Sigmoid colon (tissue), 7 donors: Measurements from ENCODE around the gene CFAP97D1. TPM values are rescaled to one million over a fixed set of nuclear protein-coding genes. Genes with fewer than 3 reads are reported as not detected.

ENCODE experiments used
- DNase-seq: peaks from one replicate; pipeline ENCODE4 v3.0.0-alpha.2; 2019
- H3K27ac ChIP-seq, 4 donors: fragments of 200-600 bp; sonication (generic); one replicate each; pipeline ENCODE4 v1.5.1; 2016 to 2019; ENCODE audit warnings: mild to moderate bottlenecking in 1 of 4
- H3K27me3 ChIP-seq, 3 donors: fragments of 200-600 bp; sonication (generic); one replicate each; pipeline ENCODE4 v1.5.1; 2019; ENCODE audit warnings: mild to moderate bottlenecking in 1 of 3
- H3K36me3 ChIP-seq, 4 donors: fragments of 200-600 bp; sonication (generic); one replicate each; pipeline ENCODE4 v1.5.1; 2016 to 2019
- H3K4me1 ChIP-seq, 4 donors: fragments of 200-600 bp; sonication (generic); one replicate each; pipeline ENCODE4 v1.5.1; 2017 to 2019
- H3K4me3 ChIP-seq, 4 donors: fragments of 200-600 bp; sonication (generic); one replicate each; pipeline ENCODE4 v1.5.1; 2017 to 2019; ENCODE audit warnings: mild to moderate bottlenecking in 2 of 4, moderate library complexity in 1 of 4
- H3K9me3 ChIP-seq, 4 donors: fragments of 200-600 bp in 3 of 4; sonication (generic) in 3 of 4; one replicate each; pipeline versions ENCODE4 v1.5.1 to v1.6.1; 2013 to 2019
- CTCF ChIP-seq, 4 experiments: fragments of 450-650 bp in 3 of 4; fragments of 200-600 bp in 1 of 4; IDR thresholded peaks; one replicate each; pipeline ENCODE4 v1.5.1; 2016 to 2019; ENCODE audit warnings: antibody characterized with exemption in 4 of 4, mild to moderate bottlenecking in 3 of 4, moderate library complexity in 2 of 4
- EP300 ChIP-seq, 4 donors: sonication (generic); formaldehyde crosslinking; IDR thresholded peaks; one replicate each; pipeline ENCODE4 v1.6.1; 2017; ENCODE audit warnings: antibody characterized with exemption in 4 of 4
- POLR2A ChIP-seq, 2 donors: fragments of 450-650 bp; IDR thresholded peaks; one replicate each; pipeline ENCODE4 v1.6.1; 2016; ENCODE audit warnings: antibody characterized with exemption in 2 of 2, mild to moderate bottlenecking in 2 of 2, moderate library complexity in 2 of 2
- POLR2AphosphoS5 ChIP-seq, 4 donors: sonication (generic); formaldehyde crosslinking; IDR thresholded peaks; one replicate each; pipeline ENCODE4 v1.6.1; 2017; ENCODE audit warnings: antibody characterized with exemption in 4 of 4
- WGBS, 2 donors: extraction: QIAGEN DNeasy Blood & Tissue Kit; methylation state at CpG; one replicate each; pipeline ENCODE4 v1.1.7; 2013; 5-methylcytosine and 5-hydroxymethylcytosine counted together
- intact Hi-C: fragments of 100-400 bp; cut with DNase I; formaldehyde crosslinking; loops from one replicate; pipeline ENCODE4 v1.15.1; 2023
- polyA plus RNA-seq, 3 donors: library from polyadenylated mRNA; stranded (reverse); fragments of 200-250 nt; gene quantifications; one replicate each; pipeline ENCODE4 v1.2.3, GENCODE V29; 2013
- total RNA-seq, 4 donors: library from RNA; depleted of rRNA; stranded (reverse); fragments of >200 nt; gene quantifications; one replicate each; pipeline ENCODE4 v1.1.0, GENCODE V29; 2016
- donor health status: healthy with polysubstance abuse.
- donor health status: Bipolar disorder and iron deficiency.
- donor health status: healthy.

CFAP97D1 gene
- total RNA-seq (not detected), polyA plus RNA-seq (not detected)

GRCh38 chr17:43780135-43780534 lies at the start of gene CFAP97D1:
Gene CFAP97D1, plus strand, starts transcription at chr17:43780435. Its CDS starts 28 bp downstream, at chr17:43780463.
- WGBS, 2 donors = 55 to 62% methylated on average over 7 of the region's 7 CpGs

DNA sequence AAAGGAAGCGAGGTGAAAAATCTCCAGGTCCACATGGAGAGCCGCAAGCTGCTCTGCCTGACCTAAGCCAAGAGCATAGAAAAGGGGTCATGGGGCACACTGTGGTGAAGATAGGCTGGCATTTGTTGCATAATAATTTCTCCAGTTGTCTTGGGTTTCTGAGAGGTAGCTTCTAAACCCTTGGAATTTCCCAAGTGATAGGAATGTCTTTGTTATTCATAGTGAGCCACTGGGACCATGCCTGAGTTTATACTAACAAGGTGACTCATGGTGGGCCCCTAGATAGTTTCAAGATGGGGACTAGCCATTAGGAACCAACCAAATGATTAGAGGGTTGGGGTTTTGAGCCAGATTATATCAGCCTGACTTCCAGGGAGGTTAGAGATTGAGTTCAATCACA lies 47.3 kb upstream of the CFAP97D1 start:
- Histone ChIP-seq H3K4me1 (no peaks in the 10 kb centered on the region), H3K27me3 (no peaks in the 10 kb centered on the region), H3K4me3 (no peak overlapping the region), H3K27ac (no peak overlapping the region), H3K36me3 (no peaks in the 10 kb centered on the region), H3K9me3 (no peaks in the 10 kb centered on the region)
- 94 to 98% methylated on average over 2 of the region's 2 CpGs for WGBS, 2 donors
- intact Hi-C loops = no loop called here
- TF ChIP-seq POLR2A (IDR thresholded peaks at IDR 0.05) (no peak), CTCF (IDR thresholded peaks at IDR 0.05) (no peak), POLR2AphosphoS5 (IDR thresholded peaks at IDR 0.05) (no peak), EP300 (IDR thresholded peaks at IDR 0.05) (no peak)
- DNase-seq = no peak

More at GRCh38 chr17:43780135-43780534, at the start of gene CFAP97D1:
- DNase-seq = no peak
- Histone ChIP-seq H3K27ac (peak within 1 kb of the TSS; percentile 97 to 100 (median 100)), H3K9me3 (no peaks in the 10 kb centered on the region), H3K4me1 (peaks cover 0 to 35% (median 31%) of the 10 kb centered on the region in 4 donors), H3K27me3 (peaks cover 0 to 7% (median 0%) of the 10 kb centered on the region in 3 donors), H3K36me3 (peaks cover 0 to 4% (median 0%) of the 10 kb centered on the region in 4 donors), H3K4me3 (peak within 1 kb of the TSS; percentile 74 to 100 (median 82))
- TF ChIP-seq POLR2AphosphoS5 (IDR thresholded peaks at IDR 0.05) (no peak), EP300 (IDR thresholded peaks at IDR 0.05) (no peak), POLR2A (IDR thresholded peaks at IDR 0.05) (no peak), CTCF (IDR thresholded peaks at IDR 0.05) (no peak)
- intact Hi-C loops = no loop called here

- WGBS, 2 donors = 89 to 90% methylated on average over 1 of the region's 1 CpG
- H3K4me3 ChIP-seq = no peak overlapping the region
- intact Hi-C loops = no loop called here
- no peaks in the 10 kb centered on the region for H3K4me1 ChIP-seq
- TF ChIP-seq POLR2AphosphoS5 (IDR thresholded peaks at IDR 0.05) = no peak
- TF ChIP-seq POLR2A (IDR thresholded peaks at IDR 0.05) = no peak
- TF ChIP-seq EP300 (IDR thresholded peaks at IDR 0.05) = no peak
- TF ChIP-seq CTCF (IDR thresholded peaks at IDR 0.05) = no peak
- no peaks in the 10 kb centered on the region for H3K9me3 ChIP-seq
- no peak overlapping the region for H3K27ac ChIP-seq
- no peaks in the 10 kb centered on the region for H3K36me3 ChIP-seq
- no peaks in the 10 kb centered on the region for H3K27me3 ChIP-seq
- DNase-seq = no peak
These were observed 46.3 kb upstream of the CFAP97D1 start for GRCh38 chr17:43733956-43734355.

DNA sequence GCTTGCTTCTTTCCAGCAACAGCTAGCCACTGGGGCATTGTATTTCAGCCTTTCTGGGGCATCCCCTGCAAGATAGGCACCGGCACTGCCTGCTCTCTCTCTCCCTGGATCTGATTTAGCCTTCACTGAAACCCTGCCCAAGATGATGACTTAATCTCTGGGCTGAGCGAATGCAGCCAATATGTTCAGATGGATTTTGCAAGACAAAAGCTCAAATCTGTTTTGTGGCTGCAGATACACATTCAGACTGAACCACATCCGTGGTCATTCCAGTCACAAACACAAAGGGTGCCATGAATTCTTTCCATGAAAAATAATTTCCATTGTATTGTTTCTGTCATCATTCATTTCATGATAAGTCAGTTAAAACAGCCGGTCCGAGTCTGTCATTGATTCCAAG lies 45.9 kb upstream of the CFAP97D1 start:
- H3K4me1 ChIP-seq = no peaks in the 10 kb centered on the region
- no peaks in the 10 kb centered on the region for H3K27me3 ChIP-seq
- WGBS, 2 donors = 78 to 88% methylated on average over 5 of the region's 5 CpGs
- no peak overlapping the region for H3K4me3 ChIP-seq
- intact Hi-C loops = no loop called here
- no peak for DNase-seq
- no peaks in the 10 kb centered on the region for H3K36me3 ChIP-seq
- no peaks in the 10 kb centered on the region for H3K9me3 ChIP-seq
- no peak overlapping the region for H3K27ac ChIP-seq
- TF ChIP-seq POLR2AphosphoS5 (IDR thresholded peaks at IDR 0.05) (no peak), EP300 (IDR thresholded peaks at IDR 0.05) (no peak), POLR2A (IDR thresholded peaks at IDR 0.05) (no peak), CTCF (IDR thresholded peaks at IDR 0.05) (no peak)

GRCh38 chr17:43736389-43736788 lies 43.8 kb upstream of the CFAP97D1 start:
- intact Hi-C loops = no loop called here
- 88 to 89% methylated on average over 2 of the region's 2 CpGs for WGBS, 2 donors

More at GRCh38 chr17:43736389-43736788, 43.8 kb upstream of the CFAP97D1 start:
- Histone ChIP-seq H3K4me1 (no peaks in the 10 kb centered on the region), H3K27me3 (no peaks in the 10 kb centered on the region), H3K27ac (no peak overlapping the region), H3K9me3 (no peaks in the 10 kb centered on the region), H3K36me3 (no peaks in the 10 kb centered on the region), H3K4me3 (no peak overlapping the region)
- no peak for DNase-seq
- TF ChIP-seq CTCF (IDR thresholded peaks at IDR 0.05) = no peak
- no peak for TF ChIP-seq EP300 (IDR thresholded peaks at IDR 0.05)
- no peak for TF ChIP-seq POLR2A (IDR thresholded peaks at IDR 0.05)
